SK-N-SH (cell line): ENCODE data around the gene C6orf118. TPM values are rescaled to one million over a fixed set of nuclear protein-coding genes. Genes with fewer than 3 reads are reported as not detected.

Source experiments
- CTCF ChIA-PET: fragments of 300-600, 350-600 bp; formaldehyde crosslinking; extraction: SDS; loops from one replicate; lab custom pipeline; 2021; lab: Yijun Ruan, JAX
- POLR2A ChIA-PET: fragments of 350-600 bp; sonication (Branson Sonifier 250); formaldehyde crosslinking; extraction: SDS; loops from one replicate; lab custom pipeline; 2020; ENCODE audit warnings: antibody characterized with exemption, inconsistent platforms; lab: Yijun Ruan, JAX
- DNase-seq: peaks from one replicate; pipeline ENCODE4 v3.0.0; 2012
- H2AFZ ChIP-seq: fragments of 200-600 bp; sonication (generic); 2 replicates; pipeline ENCODE4 v1.8.1; 2016; ENCODE audit warnings: antibody characterized with exemption, mild to moderate bottlenecking, low read depth
- H3F3A ChIP-seq: fragments of 200-600 bp; sonication (generic); replicated peaks from 2 replicates; pipeline ENCODE3; 2016; ENCODE audit warnings: antibody characterized with exemption, mild to moderate bottlenecking; ENCODE audit not compliant: insufficient read depth
- H3K27ac ChIP-seq, 2 experiments: fragments of 200-500 bp in 1 of 2; fragments of 200-600 bp in 1 of 2; sonication (Bioruptor generic) in 1 of 2; sonication (generic), shearing (Covaris generic) in 1 of 2; 2 replicates each; pipeline versions ENCODE4 v1.5.1 to v1.6.1; 2014 to 2016; ENCODE audit warnings: low read depth in 2 of 2, inconsistent platforms in 1 of 2, low read length in 1 of 2, mild to moderate bottlenecking in 1 of 2, mixed read lengths in 1 of 2
- H3K27me3 ChIP-seq: fragments of 200-600 bp; sonication (generic), shearing (Covaris generic); 2 replicates; pipeline ENCODE4 v1.6.1; 2016; ENCODE audit warnings: mixed run types; ENCODE audit not compliant: insufficient read depth
- H3K36me3 ChIP-seq, 2 experiments: fragments of 200-500 bp in 1 of 2; fragments of 200-600 bp in 1 of 2; sonication (Bioruptor generic) in 1 of 2; sonication (generic) in 1 of 2; replicated peaks in 1 of 2; 2 replicates each; pipeline versions ENCODE3 to v1.5.1; 2014 to 2016; ENCODE audit warnings: low read length in 1 of 2, mild to moderate bottlenecking in 1 of 2; ENCODE audit not compliant: insufficient read depth in 2 of 2, control insufficient read depth in 1 of 2
- H3K4me1 ChIP-seq, 2 experiments: fragments of 200-500 bp in 1 of 2; fragments of 200-600 bp in 1 of 2; sonication (Bioruptor generic) in 1 of 2; sonication (generic), shearing (Covaris generic) in 1 of 2; 2 replicates each; pipeline versions ENCODE4 v1.5.1 to v1.6.1; 2014 to 2016; ENCODE audit warnings: low read depth in 1 of 2, low read length in 1 of 2, mixed run types in 1 of 2; ENCODE audit not compliant: insufficient read depth in 2 of 2, control insufficient read depth in 1 of 2
- H3K4me2 ChIP-seq: fragments of 200-600 bp; sonication (generic), shearing (Covaris generic); 2 replicates; pipeline ENCODE4 v1.6.1; 2017; ENCODE audit warnings: mixed run types
- H3K4me3 ChIP-seq, 2 experiments: fragments of 200-500 bp in 1 of 2; fragments of 200-600 bp in 1 of 2; sonication (Bioruptor generic) in 1 of 2; sonication (generic), shearing (Covaris generic) in 1 of 2; 2 replicates each; pipeline versions ENCODE4 v1.5.1 to v1.8.1; 2014 to 2016; ENCODE audit warnings: low read depth in 2 of 2, inconsistent platforms in 1 of 2, low read length in 1 of 2, mild to moderate bottlenecking in 1 of 2, mixed read lengths in 1 of 2, moderate library complexity in 1 of 2
- H3K79me2 ChIP-seq: fragments of 200-600 bp; sonication (generic); 2 replicates; pipeline ENCODE4 v1.8.1; 2017; ENCODE audit warnings: mild to moderate bottlenecking; ENCODE audit not compliant: insufficient read depth
- H3K9ac ChIP-seq: fragments of 200-600 bp; sonication (generic); 2 replicates; pipeline ENCODE4 v1.6.1; 2017; ENCODE audit warnings: mixed run types
- H3K9me2 ChIP-seq: fragments of 200-600 bp; sonication (generic); 2 replicates; pipeline ENCODE4 v1.6.1; 2017; ENCODE audit warnings: mixed run types
- H3K9me3 ChIP-seq: fragments of 200-600 bp; sonication (generic); 2 replicates; pipeline ENCODE4 v1.6.1; 2017; ENCODE audit warnings: mixed run types, mild to moderate bottlenecking, moderate library complexity
- H4K20me1 ChIP-seq: fragments of 200-600 bp; sonication (generic); 2 replicates; pipeline ENCODE4 v1.6.1; 2017; ENCODE audit warnings: mild to moderate bottlenecking, mixed run types; ENCODE audit not compliant: insufficient read depth
- CTCF ChIP-seq: fragments of 200-600 bp; sonication (generic); IDR thresholded peaks from 2 replicates; pipeline ENCODE4 v1.6.1; 2017; ENCODE audit warnings: antibody characterized with exemption, mild to moderate bottlenecking, moderate library complexity
- FOSL2 ChIP-seq: IDR thresholded peaks from 2 replicates; pipeline ENCODE4 v1.4.0; 2012; ENCODE audit warnings: low read depth, mild to moderate bottlenecking, moderate library complexity, borderline replicate concordance
- FOXJ3 ChIP-seq: sonication (generic); formaldehyde crosslinking; IDR thresholded peaks from 2 replicates; pipeline ENCODE4 v1.5.1; 2020; ENCODE audit warnings: mild to moderate bottlenecking, missing genetic modification reagents
- FOXM1 ChIP-seq: IDR thresholded peaks from 2 replicates; pipeline ENCODE4 v1.4.0; 2012; ENCODE audit warnings: low read depth, mild to moderate bottlenecking
- GABPA ChIP-seq: IDR thresholded peaks from 2 replicates; pipeline ENCODE4 v1.4.0; 2012; ENCODE audit warnings: low read depth, mild to moderate bottlenecking
- IRF3 ChIP-seq: fragments of 150-350 bp; IDR thresholded peaks from 2 replicates; pipeline ENCODE4 v1.6.1; 2016; ENCODE audit warnings: mild to moderate bottlenecking, low read depth, low read length
- MXI1 ChIP-seq: IDR thresholded peaks from 2 replicates; pipeline ENCODE4 v1.6.1; 2012; ENCODE audit warnings: mild to moderate bottlenecking, low read depth, low read length, improper control_type of control experiment
- NFIC ChIP-seq: IDR thresholded peaks from 2 replicates; pipeline ENCODE4 v1.4.0; 2012; ENCODE audit warnings: borderline replicate concordance
- RFX5 ChIP-seq: IDR thresholded peaks from 2 replicates; pipeline ENCODE4 v1.6.1; 2012; ENCODE audit warnings: mild to moderate bottlenecking, improper control_type of control experiment, low read length
- RXRA ChIP-seq: IDR thresholded peaks from 2 replicates; pipeline ENCODE4 v1.4.0; 2012; ENCODE audit warnings: low read depth, mild to moderate bottlenecking, borderline replicate concordance
- SIN3A ChIP-seq: IDR thresholded peaks from 2 replicates; pipeline ENCODE4 v1.6.1; 2012; ENCODE audit warnings: low read depth, mild to moderate bottlenecking, low read length, moderate library complexity, borderline replicate concordance
- TEAD4 ChIP-seq: IDR thresholded peaks from 2 replicates; pipeline ENCODE4 v1.4.0; 2012; ENCODE audit warnings: mild to moderate bottlenecking, borderline replicate concordance; ENCODE audit not compliant: insufficient read depth
- YY1 ChIP-seq: IDR thresholded peaks from 2 replicates; pipeline ENCODE4 v1.4.0; 2012; ENCODE audit warnings: low read depth, mild to moderate bottlenecking
- WGBS: methylation state at CpG from one replicate; pipeline ENCODE4 v1.1.6; 2017; ENCODE audit warnings: low lambda C conversion rate; 5-methylcytosine and 5-hydroxymethylcytosine counted together
- polyA plus RNA-seq, 3 experiments: library from polyadenylated mRNA; depleted of rRNA; stranded (reverse); fragments of >200 nt; gene quantifications; 2 replicates each; pipeline ENCODE4 v1.2.3, GENCODE V29; 2012
- TF ChIP-seq, protein P1 (sequence below): IDR thresholded peaks from 2 replicates; pipeline ENCODE4 v1.6.1; 2012; ENCODE audit warnings: mild to moderate bottlenecking, low read depth, low read length, moderate library complexity

C6orf118 gene
- polyA plus RNA-seq, 1 of the 3 experiments (the other 2 are of a cell fraction): not detected

- Histone ChIP-seq H3K9me2 (no peaks in the 10 kb centered on the region), H3K9me3 (no peaks in the 10 kb centered on the region; the same call in 1 of the 2 replicates), H3K79me2 (no peaks in the 10 kb centered on the region), H3K27me3 (no peaks in the 10 kb centered on the region), H3F3A (no peaks in the 10 kb centered on the region), H3K4me3 (no peak overlapping the region), H4K20me1 (no peaks in the 10 kb centered on the region), H3K36me3 (no peaks in the 10 kb centered on the region), H3K27ac (no peak overlapping the region), H2AFZ (no peak overlapping the region), H3K4me2 (no peak overlapping the region), H3K4me1 (no peaks in the 10 kb centered on the region), H3K9ac (no peak overlapping the region)
- ChIA-PET CTCF (no interaction called here), POLR2A (no interaction called here)
- no peak for DNase-seq
- 37% methylated on average over 6 of the region's 6 CpGs for WGBS
- TF ChIP-seq CTCF (no peak), FOXJ3 (CRISPR knock-in tag) (no peak), NFIC (no peak), RXRA (no peak), MXI1 (no peak), GABPA (no peak), YY1 (no peak), FOXM1 (no peak), SIN3A (no peak), RFX5 (no peak), TEAD4 (no peak), FOSL2 (no peak), IRF3 (no peak)
- TF ChIP-seq, protein P1, sequence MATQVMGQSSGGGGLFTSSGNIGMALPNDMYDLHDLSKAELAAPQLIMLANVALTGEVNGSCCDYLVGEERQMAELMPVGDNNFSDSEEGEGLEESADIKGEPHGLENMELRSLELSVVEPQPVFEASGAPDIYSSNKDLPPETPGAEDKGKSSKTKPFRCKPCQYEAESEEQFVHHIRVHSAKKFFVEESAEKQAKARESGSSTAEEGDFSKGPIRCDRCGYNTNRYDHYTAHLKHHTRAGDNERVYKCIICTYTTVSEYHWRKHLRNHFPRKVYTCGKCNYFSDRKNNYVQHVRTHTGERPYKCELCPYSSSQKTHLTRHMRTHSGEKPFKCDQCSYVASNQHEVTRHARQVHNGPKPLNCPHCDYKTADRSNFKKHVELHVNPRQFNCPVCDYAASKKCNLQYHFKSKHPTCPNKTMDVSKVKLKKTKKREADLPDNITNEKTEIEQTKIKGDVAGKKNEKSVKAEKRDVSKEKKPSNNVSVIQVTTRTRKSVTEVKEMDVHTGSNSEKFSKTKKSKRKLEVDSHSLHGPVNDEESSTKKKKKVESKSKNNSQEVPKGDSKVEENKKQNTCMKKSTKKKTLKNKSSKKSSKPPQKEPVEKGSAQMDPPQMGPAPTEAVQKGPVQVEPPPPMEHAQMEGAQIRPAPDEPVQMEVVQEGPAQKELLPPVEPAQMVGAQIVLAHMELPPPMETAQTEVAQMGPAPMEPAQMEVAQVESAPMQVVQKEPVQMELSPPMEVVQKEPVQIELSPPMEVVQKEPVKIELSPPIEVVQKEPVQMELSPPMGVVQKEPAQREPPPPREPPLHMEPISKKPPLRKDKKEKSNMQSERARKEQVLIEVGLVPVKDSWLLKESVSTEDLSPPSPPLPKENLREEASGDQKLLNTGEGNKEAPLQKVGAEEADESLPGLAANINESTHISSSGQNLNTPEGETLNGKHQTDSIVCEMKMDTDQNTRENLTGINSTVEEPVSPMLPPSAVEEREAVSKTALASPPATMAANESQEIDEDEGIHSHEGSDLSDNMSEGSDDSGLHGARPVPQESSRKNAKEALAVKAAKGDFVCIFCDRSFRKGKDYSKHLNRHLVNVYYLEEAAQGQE: no peak
Measured at GRCh38 chr6:165292657-165293056, 16.7 kb downstream of the C6orf118 start.
